Sigmoid colon (tissue), 7 donors: ENCODE data around the gene C12orf60. TPM values are rescaled to one million over a fixed set of nuclear protein-coding genes. Genes with fewer than 3 reads are reported as not detected.

ENCODE experiments used
- DNase-seq: peaks from one replicate; pipeline ENCODE4 v3.0.0-alpha.2; 2019
- H3K27ac ChIP-seq, 4 donors: fragments of 200-600 bp; sonication (generic); one replicate each; pipeline ENCODE4 v1.5.1; 2016 to 2019; ENCODE audit warnings: mild to moderate bottlenecking in 1 of 4
- H3K27me3 ChIP-seq, 3 donors: fragments of 200-600 bp; sonication (generic); one replicate each; pipeline ENCODE4 v1.5.1; 2019; ENCODE audit warnings: mild to moderate bottlenecking in 1 of 3
- H3K36me3 ChIP-seq, 4 donors: fragments of 200-600 bp; sonication (generic); one replicate each; pipeline ENCODE4 v1.5.1; 2016 to 2019
- H3K4me1 ChIP-seq, 4 donors: fragments of 200-600 bp; sonication (generic); one replicate each; pipeline ENCODE4 v1.5.1; 2017 to 2019
- H3K4me3 ChIP-seq, 4 donors: fragments of 200-600 bp; sonication (generic); one replicate each; pipeline ENCODE4 v1.5.1; 2017 to 2019; ENCODE audit warnings: mild to moderate bottlenecking in 2 of 4, moderate library complexity in 1 of 4
- H3K9me3 ChIP-seq, 4 donors: fragments of 200-600 bp in 3 of 4; sonication (generic) in 3 of 4; one replicate each; pipeline versions ENCODE4 v1.5.1 to v1.6.1; 2013 to 2019
- EP300 ChIP-seq, 4 donors: sonication (generic); formaldehyde crosslinking; IDR thresholded peaks; one replicate each; pipeline ENCODE4 v1.6.1; 2017; ENCODE audit warnings: antibody characterized with exemption in 4 of 4
- POLR2A ChIP-seq, 2 donors: fragments of 450-650 bp; IDR thresholded peaks; one replicate each; pipeline ENCODE4 v1.6.1; 2016; ENCODE audit warnings: antibody characterized with exemption in 2 of 2, mild to moderate bottlenecking in 2 of 2, moderate library complexity in 2 of 2
- POLR2AphosphoS5 ChIP-seq, 4 donors: sonication (generic); formaldehyde crosslinking; IDR thresholded peaks; one replicate each; pipeline ENCODE4 v1.6.1; 2017; ENCODE audit warnings: antibody characterized with exemption in 4 of 4
- WGBS, 2 donors: extraction: QIAGEN DNeasy Blood & Tissue Kit; methylation state at CpG; one replicate each; pipeline ENCODE4 v1.1.7; 2013; 5-methylcytosine and 5-hydroxymethylcytosine counted together
- intact Hi-C: fragments of 100-400 bp; cut with DNase I; formaldehyde crosslinking; loops from one replicate; pipeline ENCODE4 v1.15.1; 2023
- polyA plus RNA-seq, 3 donors: library from polyadenylated mRNA; stranded (reverse); fragments of 200-250 nt; gene quantifications; one replicate each; pipeline ENCODE4 v1.2.3, GENCODE V29; 2013
- total RNA-seq, 4 donors: library from RNA; depleted of rRNA; stranded (reverse); fragments of >200 nt; gene quantifications; one replicate each; pipeline ENCODE4 v1.1.0, GENCODE V29; 2016
- TF ChIP-seq, protein P1 (sequence below), 4 experiments: fragments of 450-650 bp in 3 of 4; fragments of 200-600 bp in 1 of 4; IDR thresholded peaks; one replicate each; pipeline ENCODE4 v1.5.1; 2016 to 2019; ENCODE audit warnings: antibody characterized with exemption in 4 of 4, mild to moderate bottlenecking in 3 of 4, moderate library complexity in 2 of 4
- donor health status: healthy with polysubstance abuse.
- donor health status: Bipolar disorder and iron deficiency.
- donor health status: healthy.

C12orf60 gene
- total and polyA plus RNA-seq, 7 donors, result 0.60 to 2.0 (median 0.90) TPM; not detected in 1

DNA sequence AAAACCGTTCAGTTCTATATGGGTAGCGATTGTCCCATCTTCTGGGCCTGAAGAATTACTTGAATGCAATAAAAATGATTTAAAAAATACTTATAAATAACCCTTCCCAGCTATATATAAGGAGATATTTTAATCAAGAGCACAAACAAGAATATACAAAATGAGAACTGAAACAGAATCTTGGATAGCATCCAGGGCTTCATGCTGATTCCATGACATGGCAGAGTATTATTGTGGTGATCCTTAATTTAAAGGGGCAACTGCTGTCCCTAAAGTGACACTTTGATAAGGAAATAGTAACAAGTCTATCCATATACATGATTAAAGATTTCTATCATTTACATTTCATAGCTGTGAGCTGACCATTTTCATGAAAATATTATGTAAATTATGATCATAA, 19.0 kb upstream of the C12orf60 start:
- intact Hi-C loops, result no loop called here
- TF ChIP-seq POLR2AphosphoS5 (IDR thresholded peaks at IDR 0.05), result no peak
- TF ChIP-seq, protein P1, sequence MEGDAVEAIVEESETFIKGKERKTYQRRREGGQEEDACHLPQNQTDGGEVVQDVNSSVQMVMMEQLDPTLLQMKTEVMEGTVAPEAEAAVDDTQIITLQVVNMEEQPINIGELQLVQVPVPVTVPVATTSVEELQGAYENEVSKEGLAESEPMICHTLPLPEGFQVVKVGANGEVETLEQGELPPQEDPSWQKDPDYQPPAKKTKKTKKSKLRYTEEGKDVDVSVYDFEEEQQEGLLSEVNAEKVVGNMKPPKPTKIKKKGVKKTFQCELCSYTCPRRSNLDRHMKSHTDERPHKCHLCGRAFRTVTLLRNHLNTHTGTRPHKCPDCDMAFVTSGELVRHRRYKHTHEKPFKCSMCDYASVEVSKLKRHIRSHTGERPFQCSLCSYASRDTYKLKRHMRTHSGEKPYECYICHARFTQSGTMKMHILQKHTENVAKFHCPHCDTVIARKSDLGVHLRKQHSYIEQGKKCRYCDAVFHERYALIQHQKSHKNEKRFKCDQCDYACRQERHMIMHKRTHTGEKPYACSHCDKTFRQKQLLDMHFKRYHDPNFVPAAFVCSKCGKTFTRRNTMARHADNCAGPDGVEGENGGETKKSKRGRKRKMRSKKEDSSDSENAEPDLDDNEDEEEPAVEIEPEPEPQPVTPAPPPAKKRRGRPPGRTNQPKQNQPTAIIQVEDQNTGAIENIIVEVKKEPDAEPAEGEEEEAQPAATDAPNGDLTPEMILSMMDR (IDR thresholded peaks at IDR 0.05), result no peak
- TF ChIP-seq EP300 (IDR thresholded peaks at IDR 0.05), result no peak
- TF ChIP-seq POLR2A (IDR thresholded peaks at IDR 0.05), result no peak
- 88 to 91% methylated on average over 2 of the region's 2 CpGs for WGBS, 2 donors

DNA sequence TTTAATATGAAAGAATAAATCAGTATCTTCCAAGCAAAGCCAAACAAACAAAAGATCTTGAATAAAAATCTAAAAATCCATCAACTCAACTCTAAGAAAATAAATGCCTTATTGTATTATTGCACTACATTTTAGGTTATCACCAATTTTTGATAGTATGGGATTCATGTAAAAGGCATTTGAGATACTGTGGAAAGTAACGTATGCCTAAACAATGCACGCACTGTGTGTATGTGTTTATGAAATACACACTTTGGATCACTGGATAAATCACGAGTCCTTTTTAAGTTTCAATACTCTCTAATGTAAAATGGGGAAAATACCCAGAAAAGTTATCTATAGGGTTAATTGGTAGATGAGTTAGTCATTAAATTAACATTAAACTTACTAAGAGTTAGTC, 17.9 kb upstream of the C12orf60 start:
- 93 to 94% methylated on average over 3 of the region's 3 CpGs for WGBS, 2 donors
- peaks cover 7 to 56% (median 40%) of the 10 kb centered on the region in 4 donors for H3K36me3 ChIP-seq
- no peaks in the 10 kb centered on the region for H3K4me1 ChIP-seq
- no peaks in the 10 kb centered on the region for H3K9me3 ChIP-seq
- no peak overlapping the region for H3K4me3 ChIP-seq
- no peak overlapping the region for H3K27ac ChIP-seq
- no peak for DNase-seq
- intact Hi-C loops, result no loop called here
- TF ChIP-seq EP300 (IDR thresholded peaks at IDR 0.05) (no peak), POLR2A (IDR thresholded peaks at IDR 0.05) (no peak), POLR2AphosphoS5 (IDR thresholded peaks at IDR 0.05) (no peak)
- TF ChIP-seq, protein P1 (IDR thresholded peaks at IDR 0.05), result no peak
- no peaks in the 10 kb centered on the region for H3K27me3 ChIP-seq

More for the DNA sequence above, 19.0 kb upstream of the C12orf60 start:
- no peaks in the 10 kb centered on the region for H3K4me1 ChIP-seq
- H3K27ac ChIP-seq, result no peak overlapping the region
- no peaks in the 10 kb centered on the region for H3K27me3 ChIP-seq
- peaks cover 7 to 45% (median 30%) of the 10 kb centered on the region in 4 donors for H3K36me3 ChIP-seq
- no peak for DNase-seq
- no peaks in the 10 kb centered on the region for H3K9me3 ChIP-seq
- H3K4me3 ChIP-seq, result no peak overlapping the region

DNA sequence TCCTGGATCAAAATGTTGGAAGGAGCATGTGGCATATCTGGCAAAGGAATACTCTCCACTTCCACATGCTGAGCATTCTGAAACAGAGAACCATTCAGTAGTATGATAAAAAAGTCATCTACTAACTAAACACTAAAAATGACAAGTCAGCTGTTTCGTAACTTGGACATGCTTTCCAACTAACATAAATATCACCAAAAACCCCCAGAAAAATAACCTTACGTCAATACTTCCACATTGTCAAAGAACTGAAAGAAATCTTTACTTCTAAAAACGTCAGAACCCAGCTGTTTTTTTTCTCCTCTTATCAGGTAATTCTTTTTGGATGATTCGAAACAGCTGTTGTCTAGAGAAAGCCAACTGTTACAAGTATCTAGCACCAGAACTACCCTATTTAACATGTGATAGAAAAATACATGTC, 8.4 kb upstream of the C12orf60 start:
- TF ChIP-seq EP300 (IDR thresholded peaks at IDR 0.05), result no peak
- TF ChIP-seq POLR2A (IDR thresholded peaks at IDR 0.05), result no peak
- no peak for TF ChIP-seq POLR2AphosphoS5 (IDR thresholded peaks at IDR 0.05)
- TF ChIP-seq, protein P1 (IDR thresholded peaks at IDR 0.05), result no peak
- Histone ChIP-seq H3K4me3 (no peak overlapping the region), H3K27me3 (no peaks in the 10 kb centered on the region), H3K36me3 (peaks cover 18 to 97% (median 37%) of the 10 kb centered on the region in 4 donors), H3K9me3 (no peaks in the 10 kb centered on the region), H3K27ac (no peak overlapping the region), H3K4me1 (no peaks in the 10 kb centered on the region)
- WGBS, 2 donors, result 79 to 84% methylated on average over 4 of the region's 4 CpGs
- no peak for DNase-seq
- intact Hi-C loops, result no loop called here

DNA sequence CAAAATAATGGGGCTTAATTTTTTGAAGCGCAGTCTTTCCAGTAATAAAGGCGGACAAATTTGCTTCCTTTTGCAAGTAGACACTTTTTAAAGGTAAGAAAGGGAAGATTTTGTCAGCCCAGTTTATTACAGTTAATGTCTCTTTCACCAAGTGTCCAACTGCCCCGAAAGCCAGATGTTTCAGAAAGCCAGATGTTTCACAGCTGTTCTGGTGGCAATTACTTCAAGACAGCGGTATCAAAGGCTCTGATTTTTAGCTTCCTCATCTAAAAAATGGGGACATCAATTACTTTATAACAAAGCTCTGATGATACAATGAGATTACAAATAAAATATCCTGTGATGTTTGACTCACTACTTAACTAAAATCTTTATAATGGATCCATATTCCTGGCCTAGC, 1.2 kb upstream of the C12orf60 start:
- TF ChIP-seq POLR2A (IDR thresholded peaks at IDR 0.05), result no peak
- no peak for TF ChIP-seq EP300 (IDR thresholded peaks at IDR 0.05)
- TF ChIP-seq, protein P1 (IDR thresholded peaks at IDR 0.05), result no peak
- TF ChIP-seq POLR2AphosphoS5 (IDR thresholded peaks at IDR 0.05), result no peak
- peaks cover 4 to 25% (median 7%) of the 10 kb centered on the region in 4 donors for H3K36me3 ChIP-seq
- H3K9me3 ChIP-seq, result no peaks in the 10 kb centered on the region
- peak overlapping the region in 3 of 4 donors; percentile 81 to 97 (median 95) for H3K27ac ChIP-seq
- 67 to 74% methylated on average over 4 of the region's 4 CpGs for whole genome bisulfite sequencing, 2 donors
- H3K4me1 ChIP-seq, result peaks cover 0 to 19% (median 16%) of the 10 kb centered on the region in 4 donors
- intact Hi-C loops, result loop anchor here (2.0 kb wide), 1 partner anchor 27 kb away; a partner anchor contains a TSS
- H3K27me3 ChIP-seq, result no peaks in the 10 kb centered on the region
- H3K4me3 ChIP-seq, result peak overlapping the region; percentile 63 to 84 (median 77)
- no peak for DNase-seq

DNA sequence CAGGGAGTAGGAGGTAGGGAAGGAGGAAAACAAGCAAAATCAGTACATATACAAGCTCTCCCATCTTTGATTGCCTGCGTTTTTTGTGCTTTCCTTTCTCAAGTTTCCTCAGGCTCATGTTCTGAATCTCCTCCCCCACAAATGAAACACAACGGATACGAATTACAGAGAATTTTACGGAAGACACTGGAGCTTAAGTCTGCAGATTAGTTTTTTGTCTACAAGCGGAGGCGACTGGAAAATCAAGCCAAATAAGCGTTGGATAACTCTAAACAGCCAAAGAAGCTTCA, 804 bp upstream of the C12orf60 start:
- intact Hi-C loops, result loop anchor here (2.0 kb wide), 1 partner anchor 28 kb away; a partner anchor contains a TSS
- no peak for DNase-seq
- Histone ChIP-seq H3K36me3 (peaks cover 2 to 21% (median 5%) of the 10 kb centered on the region in 4 donors), H3K27me3 (no peaks in the 10 kb centered on the region), H3K27ac (peak overlapping the region; percentile 81 to 97 (median 92)), H3K4me3 (peak overlapping the region; percentile 63 to 84 (median 77)), H3K9me3 (no peaks in the 10 kb centered on the region), H3K4me1 (peaks cover 0 to 19% (median 16%) of the 10 kb centered on the region in 4 donors)
- TF ChIP-seq, protein P1 (IDR thresholded peaks at IDR 0.05), result no peak
- TF ChIP-seq POLR2AphosphoS5 (IDR thresholded peaks at IDR 0.05) (no peak), POLR2A (IDR thresholded peaks at IDR 0.05) (no peak), EP300 (IDR thresholded peaks at IDR 0.05) (no peak)
- 0 to 1% methylated on average over 7 of the region's 7 CpGs for WGBS, 2 donors
